T-helper 22 cell (primary cell): Measurements from ENCODE around the gene RBM19.

Experiments
- DNase-seq: peaks from one replicate; pipeline ENCODE4 v3.0.0-alpha.2; 2020; ENCODE audit warnings: low read depth

The RBM19 gene

DNA sequence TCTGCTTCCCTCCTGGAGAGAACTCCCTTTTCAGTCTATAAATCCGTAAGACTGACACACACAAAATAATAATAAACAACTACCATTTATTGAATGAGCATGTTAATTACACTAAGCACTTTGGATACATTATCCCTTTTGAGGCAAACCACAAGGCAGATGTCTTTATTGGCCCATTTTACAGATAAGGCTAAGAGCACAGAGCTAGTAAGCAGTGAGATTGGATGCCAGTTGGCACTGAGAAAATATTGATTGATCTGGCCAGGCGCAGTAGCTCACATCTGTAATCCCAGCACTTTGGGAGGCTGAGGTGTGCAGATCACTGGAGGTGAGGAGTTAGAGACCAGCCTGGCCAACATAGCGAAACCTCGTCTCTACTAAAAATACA lies 21.9 kb upstream of the RBM19 start:
- DNase-seq: no peak

- DNase-seq: no peak
These were observed 21.3 kb upstream of the RBM19 start for GRCh38 chr12:113987261-113988063.

DNA sequence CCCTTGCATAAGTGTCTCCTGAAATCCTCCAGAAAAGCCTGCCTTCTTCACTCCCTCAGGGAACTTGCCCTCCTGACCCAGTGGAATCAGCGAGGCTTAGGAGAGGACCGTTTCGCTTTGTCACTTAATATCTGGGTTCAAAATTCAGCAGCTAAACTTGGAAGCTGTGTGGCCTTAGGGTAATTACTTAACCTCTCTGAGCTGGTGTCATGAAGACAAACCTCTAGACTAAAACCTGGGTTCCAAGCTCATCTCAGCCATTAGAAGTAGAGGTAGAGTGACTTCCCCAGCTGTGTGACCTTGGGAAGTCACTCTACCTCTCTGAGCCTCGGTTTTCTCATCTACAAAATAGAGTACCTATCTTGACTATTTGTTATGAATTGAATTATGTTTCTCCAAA lies 18.3 kb upstream of the RBM19 start:
- no peak for DNase-seq

GRCh38 chr12:113983777-113984448 lies 17.8 kb upstream of the RBM19 start:
- no peak for DNase-seq

GRCh38 chr12:113983265-113983664 lies 17.1 kb upstream of the RBM19 start:
- no peak for DNase-seq

- DNase-seq: no peak
These were observed 15.8 kb upstream of the RBM19 start for GRCh38 chr12:113981876-113982275.

- DNase-seq: no peak
These were observed 14.6 kb upstream of the RBM19 start for GRCh38 chr12:113980537-113981337.

DNA sequence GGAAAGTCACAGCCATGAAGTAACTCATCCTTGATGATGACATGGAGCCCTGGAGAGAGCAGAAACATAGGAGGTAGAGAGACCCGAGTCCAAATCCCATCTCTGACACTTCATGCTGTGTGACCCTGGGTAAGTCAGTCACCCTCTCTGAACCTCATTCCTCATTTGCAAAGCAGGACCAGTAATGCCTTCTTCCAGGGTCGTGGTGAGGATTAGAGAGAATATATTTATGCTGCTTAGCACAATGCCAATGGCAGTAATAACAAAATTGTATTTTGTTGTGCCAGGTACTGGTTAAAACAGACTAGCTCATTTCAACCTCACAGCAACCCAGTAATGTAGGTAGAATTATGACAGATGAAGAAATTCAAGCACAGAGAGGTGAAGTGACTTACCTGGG lies 13.9 kb upstream of the RBM19 start:
- DNase-seq: no peak

DNA sequence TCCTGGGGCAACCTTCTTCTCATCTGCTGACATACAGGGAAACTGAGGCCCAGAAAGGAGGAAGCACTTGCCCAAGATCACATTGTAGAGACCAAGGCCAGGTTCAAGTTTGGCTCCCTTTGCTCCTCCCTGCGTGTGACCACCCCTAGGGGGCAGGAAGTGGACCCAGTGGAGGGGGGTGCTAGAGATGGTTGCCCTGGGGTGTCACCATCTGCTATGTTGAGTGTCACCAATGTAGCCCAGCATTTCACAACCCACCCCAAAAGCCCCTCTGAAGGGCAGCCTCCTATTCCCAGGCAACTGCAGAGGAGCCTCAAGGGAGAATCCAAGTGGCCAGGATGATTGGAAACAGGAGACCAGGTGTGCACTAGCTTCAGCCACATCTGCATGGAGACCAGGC lies 12.0 kb upstream of the RBM19 start:
- DNase-seq: no peak

GRCh38 chr12:113974006-113974405 lies 7.9 kb upstream of the RBM19 start:
- no peak for DNase-seq

GRCh38 chr12:113973109-113973904 lies 7.2 kb upstream of the RBM19 start:
- DNase-seq: no peak

DNA sequence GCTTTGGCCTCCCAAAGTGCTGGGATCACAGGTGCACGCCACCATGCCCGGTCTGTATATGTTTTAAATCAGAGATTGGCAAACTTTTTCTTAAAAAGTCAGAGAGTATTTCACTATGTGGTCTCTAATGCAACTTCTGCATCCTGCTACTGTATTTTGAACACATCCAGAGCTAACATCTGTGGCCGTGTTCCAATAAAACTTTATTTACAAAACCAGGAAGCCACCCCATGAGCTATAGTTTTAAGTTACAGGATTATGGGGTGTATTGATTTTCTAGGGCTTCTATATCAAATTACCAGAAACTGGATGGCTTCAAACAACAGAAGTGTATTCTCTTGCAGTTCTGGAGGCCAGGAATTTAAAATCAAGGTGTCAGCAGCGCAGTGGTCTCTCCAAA lies 5.3 kb upstream of the RBM19 start:
- DNase-seq: no peak

DNA sequence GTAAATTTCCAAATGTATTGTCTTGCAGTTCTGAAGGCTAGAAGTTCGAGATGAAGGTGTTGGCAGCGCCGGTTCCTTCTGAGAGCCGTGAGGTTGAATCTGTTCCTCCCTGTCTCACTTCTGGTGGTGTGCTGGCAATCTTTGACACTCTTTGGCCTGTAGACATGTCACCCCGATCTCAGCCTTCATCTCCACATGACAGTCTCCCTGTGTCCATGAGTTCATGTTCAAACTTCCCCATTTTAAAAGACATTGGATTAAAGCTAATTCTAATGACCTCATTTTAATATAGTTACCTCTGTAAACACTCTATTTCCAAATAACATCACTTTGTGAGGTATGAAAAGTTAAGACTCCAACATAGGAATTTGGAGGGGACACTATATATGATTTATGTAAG lies 4.1 kb upstream of the RBM19 start:
- DNase-seq: no peak

DNA sequence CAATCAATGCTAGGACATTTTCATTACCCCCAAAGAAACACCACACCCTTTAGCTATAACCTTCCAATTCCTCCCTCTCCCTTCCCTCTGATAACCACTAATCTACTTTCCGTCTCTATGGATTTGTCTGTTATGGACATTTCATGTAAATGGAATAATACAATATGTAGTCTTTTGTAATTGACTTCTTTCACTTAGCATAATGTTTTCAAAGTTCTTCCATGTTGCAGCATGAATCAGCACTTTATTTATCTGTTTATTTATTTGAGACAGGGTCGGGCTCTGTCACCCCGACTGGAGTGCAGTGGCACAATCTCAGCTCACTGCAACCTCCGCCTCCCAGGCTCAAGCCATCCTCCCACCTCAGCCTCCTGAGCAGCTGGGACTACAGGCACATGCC lies 1.2 kb upstream of the RBM19 start:
- no peak for DNase-seq

DNA sequence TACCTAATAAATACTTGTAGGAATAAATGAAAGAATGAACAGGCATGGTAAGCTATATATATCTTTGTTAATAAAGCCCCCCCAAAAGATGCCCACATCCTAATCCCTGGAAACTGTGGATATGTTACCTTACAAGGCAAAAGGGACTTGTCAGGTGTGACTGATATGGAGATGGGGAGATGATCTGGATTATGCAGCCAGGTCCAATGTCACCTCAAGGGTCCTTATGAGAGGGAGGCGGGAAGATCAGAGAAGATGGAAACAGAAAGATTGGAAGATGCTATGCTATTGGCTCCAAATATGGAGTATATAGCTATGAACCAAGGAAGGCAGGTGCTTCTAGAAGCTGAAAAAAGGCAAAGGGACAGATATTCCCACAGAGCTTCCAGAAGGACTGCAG lies 3.4 kb downstream of the RBM19 start:
- DNase-seq: no peak

GRCh38 chr12:113961921-113962710 lies 4.0 kb downstream of the RBM19 start:
- no peak for DNase-seq

DNA sequence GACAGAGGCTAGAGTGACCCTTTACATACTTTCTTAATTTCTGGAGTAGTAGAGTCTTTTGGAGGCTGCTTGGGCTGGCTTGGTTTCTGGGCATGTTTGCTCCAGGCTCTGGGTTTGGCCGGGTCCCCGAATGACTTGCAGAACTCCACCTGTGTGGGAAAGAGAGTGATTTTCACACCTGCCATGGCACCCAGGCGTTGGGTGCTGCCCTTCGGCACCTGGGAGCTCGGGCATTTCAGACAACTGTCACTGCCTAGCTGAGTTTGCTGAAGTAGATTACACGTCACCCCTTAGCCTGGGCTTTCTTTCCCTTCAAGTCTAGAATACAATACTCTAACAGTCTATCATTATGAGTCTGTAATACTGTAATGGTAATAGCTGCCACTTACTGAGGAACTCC lies 6.1 kb downstream of the RBM19 start:
- DNase-seq: no peak

GRCh38 chr12:113959096-113959495 lies 7.0 kb downstream of the RBM19 start:
- no peak for DNase-seq

DNA sequence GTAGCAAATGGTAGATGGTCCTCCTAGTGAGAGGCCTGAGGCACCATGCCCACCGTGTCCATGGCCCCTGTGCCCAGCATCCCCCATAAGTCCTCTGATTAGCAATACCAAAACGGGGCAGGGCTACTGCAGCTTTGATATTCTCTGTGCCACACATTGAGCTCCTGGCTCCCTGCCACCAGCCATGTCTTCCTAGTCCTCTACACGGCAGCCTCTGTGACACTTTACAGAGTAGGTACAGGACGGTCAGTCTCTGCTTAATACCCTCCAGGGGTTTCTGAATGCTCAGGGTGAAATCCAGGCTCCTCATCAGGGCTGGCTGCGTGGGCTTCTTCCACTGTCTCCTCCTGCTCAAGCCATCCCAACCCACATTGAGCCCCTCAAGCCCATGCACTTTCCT lies 8.0 kb downstream of the RBM19 start:
- no peak for DNase-seq

GRCh38 chr12:113957627-113958026 lies 8.5 kb downstream of the RBM19 start:
- no peak for DNase-seq
